H9 (cell line): ENCODE data around the gene PAM. TPM values are rescaled to one million over a fixed set of nuclear protein-coding genes. Genes with fewer than 3 reads are reported as not detected.

Source experiments
- DNase-seq: peaks from one replicate; pipeline ENCODE4 v3.0.0-alpha.2; 2017
- H2AFZ ChIP-seq: one replicate; pipeline ENCODE4 v1.6.1; 2013; ENCODE audit warnings: mild to moderate bottlenecking, low read length, control low read depth, moderate library complexity
- H2AK5ac ChIP-seq: 2 replicates; pipeline ENCODE4 v1.6.1; 2013; ENCODE audit warnings: low read length, control low read depth, mixed read lengths; ENCODE audit not compliant: insufficient read length
- H2BK120ac ChIP-seq: one replicate; pipeline ENCODE4 v1.6.1; 2013; ENCODE audit warnings: low read depth, mild to moderate bottlenecking, low read length, control low read depth, inconsistent platforms; ENCODE audit not compliant: poor library complexity, severe bottlenecking
- H2BK12ac ChIP-seq: 2 replicates; pipeline ENCODE4 v1.6.1; 2013; ENCODE audit warnings: low read length, control low read depth, mixed read lengths, low read depth; ENCODE audit not compliant: insufficient read length
- H2BK15ac ChIP-seq: 2 replicates; pipeline ENCODE4 v1.6.1; 2013; ENCODE audit warnings: low read depth, low read length, control low read depth
- H2BK20ac ChIP-seq: one replicate; pipeline ENCODE4 v1.6.1; 2013; ENCODE audit warnings: low read depth, mild to moderate bottlenecking, low read length, control low read depth, inconsistent platforms; ENCODE audit not compliant: poor library complexity, severe bottlenecking
- H2BK5ac ChIP-seq: 2 replicates; pipeline ENCODE4 v1.6.1; 2013; ENCODE audit warnings: low read length, control low read depth, mixed read lengths; ENCODE audit not compliant: insufficient read length
- H3K14ac ChIP-seq: 2 replicates; pipeline ENCODE4 v1.6.1; 2013; ENCODE audit warnings: low read length, control low read depth; ENCODE audit not compliant: insufficient read depth
- H3K18ac ChIP-seq: 2 replicates; pipeline ENCODE4 v1.6.1; 2013; ENCODE audit warnings: low read depth, mild to moderate bottlenecking, mixed read lengths, low read length, control low read depth; ENCODE audit not compliant: insufficient read length
- H3K23ac ChIP-seq: 2 replicates; pipeline ENCODE4 v1.6.1; 2013; ENCODE audit warnings: low read length, control low read depth, mixed read lengths, low read depth; ENCODE audit not compliant: insufficient read length
- H3K23me2 ChIP-seq: 2 replicates; pipeline ENCODE4 v1.6.1; 2013; ENCODE audit warnings: low read depth, mild to moderate bottlenecking, mixed read lengths, low read length, control low read depth; ENCODE audit not compliant: insufficient read length, poor library complexity, severe bottlenecking
- H3K27ac ChIP-seq: 2 replicates; pipeline ENCODE4 v1.5.1; 2013; ENCODE audit warnings: low read length, control low read depth, mixed read lengths, low read depth; ENCODE audit not compliant: insufficient read length
- H3K27me3 ChIP-seq: 2 replicates; pipeline ENCODE4 v1.6.1; 2013; ENCODE audit warnings: low read length, control low read depth, inconsistent platforms; ENCODE audit not compliant: insufficient read depth
- H3K4ac ChIP-seq: 2 replicates; pipeline ENCODE4 v1.6.1; 2013; ENCODE audit warnings: low read depth, mild to moderate bottlenecking, control low read depth, inconsistent platforms, low read length, moderate library complexity
- H3K4me1 ChIP-seq: 2 replicates; pipeline ENCODE4 v1.6.1; 2013; ENCODE audit warnings: low read length, control low read depth, inconsistent platforms; ENCODE audit not compliant: insufficient read depth
- H3K4me2 ChIP-seq: 2 replicates; pipeline ENCODE4 v1.6.1; 2013; ENCODE audit warnings: low read length, control low read depth, mixed read lengths; ENCODE audit not compliant: insufficient read length, insufficient read depth
- H3K56ac ChIP-seq: 2 replicates; pipeline ENCODE4 v1.6.1; 2013; ENCODE audit warnings: low read depth, mild to moderate bottlenecking, mixed read lengths, low read length, control low read depth; ENCODE audit not compliant: insufficient read length
- H3K79me1 ChIP-seq: 2 replicates; pipeline ENCODE4 v1.6.1; 2013; ENCODE audit warnings: low read depth, mild to moderate bottlenecking, moderate library complexity, low read length, control low read depth, inconsistent platforms; ENCODE audit not compliant: insufficient read depth, poor library complexity, severe bottlenecking
- H3K79me2 ChIP-seq: 2 replicates; pipeline ENCODE4 v1.6.1; 2013; ENCODE audit warnings: low read length, control low read depth, inconsistent platforms; ENCODE audit not compliant: insufficient read depth
- H3K9ac ChIP-seq: 2 replicates; pipeline ENCODE4 v1.6.1; 2013; ENCODE audit warnings: low read length, control low read depth, mixed read lengths; ENCODE audit not compliant: insufficient read length; ENCODE audit errors: extremely low read depth
- H3K9me3 ChIP-seq: one replicate; pipeline ENCODE4 v1.6.1; 2013; ENCODE audit warnings: low read depth, low read length, inconsistent platforms; ENCODE audit not compliant: control insufficient read depth
- H3T11ph ChIP-seq: one replicate; pipeline ENCODE4 v1.6.1; 2013; ENCODE audit warnings: mild to moderate bottlenecking, low read length, control low read depth, inconsistent platforms
- H4K20me1 ChIP-seq: one replicate; pipeline ENCODE4 v1.6.1; 2013; ENCODE audit not compliant: control insufficient read depth, insufficient read length, insufficient read depth
- H4K5ac ChIP-seq: 2 replicates; pipeline ENCODE4 v1.6.1; 2013; ENCODE audit warnings: low read depth, mild to moderate bottlenecking, mixed read lengths, low read length, control low read depth; ENCODE audit not compliant: insufficient read length
- H4K8ac ChIP-seq: replicated peaks from 2 replicates; pipeline ENCODE4 v1.6.1; 2013; ENCODE audit warnings: low read length, control low read depth, mixed read lengths, low read depth; ENCODE audit not compliant: insufficient read length
- H4K91ac ChIP-seq: 2 replicates; pipeline ENCODE4 v1.6.1; 2013; ENCODE audit warnings: low read depth, mild to moderate bottlenecking, moderate library complexity, mixed read lengths, low read length, control low read depth; ENCODE audit not compliant: insufficient read length
- H3K27ac Mint-ChIP-seq, 3 experiments: 2 replicates in 2 of 3; 3 replicates in 1 of 3; pipeline ENCODE4 v1.8.0; 2020 to 2021; ENCODE audit warnings: mixed read lengths in 3 of 3, mild to moderate bottlenecking in 1 of 3, moderate library complexity in 1 of 3
- H3K27me3 Mint-ChIP-seq: 2 replicates; pipeline ENCODE4 v1.8.0; 2021; ENCODE audit warnings: low read depth, mild to moderate bottlenecking, moderate library complexity, mixed read lengths
- H3K36me3 Mint-ChIP-seq, 3 experiments: 2 replicates in 2 of 3; 3 replicates in 1 of 3; pipeline ENCODE4 v1.8.0; 2020 to 2021; ENCODE audit warnings: low read depth in 3 of 3, mixed read lengths in 3 of 3; ENCODE audit not compliant: insufficient read depth in 1 of 3
- H3K4me1 Mint-ChIP-seq, 2 experiments: 2 replicates each; pipeline ENCODE4 v1.8.0; 2020; ENCODE audit warnings: mixed read lengths in 2 of 2
- H3K4me3 Mint-ChIP-seq, 2 experiments: 2 replicates in 1 of 2; 3 replicates in 1 of 2; pipeline ENCODE4 v1.8.0; 2020 to 2021; ENCODE audit warnings: mild to moderate bottlenecking in 2 of 2, mixed read lengths in 2 of 2, moderate library complexity in 1 of 2
- H3K9me3 Mint-ChIP-seq, 2 experiments: 2 replicates in 1 of 2; 3 replicates in 1 of 2; pipeline ENCODE4 v1.8.0; 2020; ENCODE audit warnings: mild to moderate bottlenecking in 2 of 2, mixed read lengths in 2 of 2, moderate library complexity in 1 of 2
- total RNA-seq: library from RNA; stranded (reverse); gene quantifications from 2 replicates; pipeline ENCODE4 v1.2.1, GENCODE V29; 2021
- TF ChIP-seq, protein P1 (sequence below): fragments of 200-600 bp; sonication (generic); conservative IDR thresholded peaks from 3 replicates; pipeline ENCODE4 v1.8.0; 2021; ENCODE audit warnings: antibody characterized with exemption, mild to moderate bottlenecking

PAM gene
- total RNA-seq, 1 experiment from 2014 or later, result 31.5 TPM

DNA sequence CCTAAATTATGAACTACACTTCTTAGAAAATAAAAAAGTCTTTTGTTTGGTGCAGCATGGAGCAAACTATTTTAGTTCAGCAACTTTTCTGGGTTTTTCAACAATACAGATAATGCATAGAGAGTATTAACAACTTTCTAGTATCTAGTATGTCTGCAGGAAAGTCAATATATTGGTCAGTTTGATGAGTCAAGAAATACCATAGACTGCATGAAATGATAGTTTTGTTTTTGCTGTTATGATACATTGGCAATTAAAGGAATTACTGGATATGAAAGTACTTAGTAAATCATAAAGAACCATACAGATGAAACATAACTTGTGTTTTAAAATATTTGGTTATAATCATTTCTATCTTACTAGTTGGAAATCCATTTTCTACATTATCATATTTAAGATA lies 191.3 kb downstream of the PAM start:
- H3K4me2 ChIP-seq, result no peak overlapping the region
- H3K79me1 ChIP-seq, result no peaks in the 10 kb centered on the region
- no peaks in the 10 kb centered on the region for H3K9me3 ChIP-seq
- H3K4ac ChIP-seq, result no peak overlapping the region
- no peak overlapping the region for H2BK12ac ChIP-seq
- H3K4me1 ChIP-seq, result no peaks in the 10 kb centered on the region
- H2BK5ac ChIP-seq, result no peak overlapping the region
- DNase-seq, result no peak
- no peak overlapping the region for H2BK120ac ChIP-seq
- H3K27ac ChIP-seq, result no peak overlapping the region
- no peaks in the 10 kb centered on the region for H3K9me3 Mint-ChIP-seq
- H4K5ac ChIP-seq, result no peak overlapping the region
- no peak overlapping the region for H2BK20ac ChIP-seq
- no peak overlapping the region for H3K56ac ChIP-seq
- no peak overlapping the region for H3K23ac ChIP-seq
- H3T11ph ChIP-seq, result no peak overlapping the region
- no peak overlapping the region for H3K27ac Mint-ChIP-seq
- no peak overlapping the region for H3K4me3 Mint-ChIP-seq
- H3K4me1 Mint-ChIP-seq, result peaks cover 0 to 5% of the 10 kb centered on the region in 2 experiments; a peak in 1 of 4 replicates
- H3K14ac ChIP-seq, result no peak overlapping the region
- no peak overlapping the region for H4K91ac ChIP-seq
- no peak overlapping the region for H2AK5ac ChIP-seq
- peaks cover 0 to 3% (median 0%) of the 10 kb centered on the region in 3 experiments; a peak in 1 of 7 replicates for H3K36me3 Mint-ChIP-seq
- TF ChIP-seq, protein P1, sequence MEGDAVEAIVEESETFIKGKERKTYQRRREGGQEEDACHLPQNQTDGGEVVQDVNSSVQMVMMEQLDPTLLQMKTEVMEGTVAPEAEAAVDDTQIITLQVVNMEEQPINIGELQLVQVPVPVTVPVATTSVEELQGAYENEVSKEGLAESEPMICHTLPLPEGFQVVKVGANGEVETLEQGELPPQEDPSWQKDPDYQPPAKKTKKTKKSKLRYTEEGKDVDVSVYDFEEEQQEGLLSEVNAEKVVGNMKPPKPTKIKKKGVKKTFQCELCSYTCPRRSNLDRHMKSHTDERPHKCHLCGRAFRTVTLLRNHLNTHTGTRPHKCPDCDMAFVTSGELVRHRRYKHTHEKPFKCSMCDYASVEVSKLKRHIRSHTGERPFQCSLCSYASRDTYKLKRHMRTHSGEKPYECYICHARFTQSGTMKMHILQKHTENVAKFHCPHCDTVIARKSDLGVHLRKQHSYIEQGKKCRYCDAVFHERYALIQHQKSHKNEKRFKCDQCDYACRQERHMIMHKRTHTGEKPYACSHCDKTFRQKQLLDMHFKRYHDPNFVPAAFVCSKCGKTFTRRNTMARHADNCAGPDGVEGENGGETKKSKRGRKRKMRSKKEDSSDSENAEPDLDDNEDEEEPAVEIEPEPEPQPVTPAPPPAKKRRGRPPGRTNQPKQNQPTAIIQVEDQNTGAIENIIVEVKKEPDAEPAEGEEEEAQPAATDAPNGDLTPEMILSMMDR, result no peak
- no peaks in the 10 kb centered on the region for H4K20me1 ChIP-seq
- no peak overlapping the region for H3K18ac ChIP-seq
- H3K27me3 ChIP-seq, result no peaks in the 10 kb centered on the region
- no peak overlapping the region for H4K8ac ChIP-seq
- no peaks in the 10 kb centered on the region for H3K27me3 Mint-ChIP-seq
- no peaks in the 10 kb centered on the region for H3K23me2 ChIP-seq
- H3K9ac ChIP-seq, result no peak overlapping the region
- H2AFZ ChIP-seq, result no peak overlapping the region
- H3K79me2 ChIP-seq, result no peaks in the 10 kb centered on the region
- H2BK15ac ChIP-seq, result no peak overlapping the region
